ENCODE results near the gene NFE2L3. TPM values are rescaled to one million over a fixed set of nuclear protein-coding genes. Genes with fewer than 3 reads are reported as not detected.

The NFE2L3 gene
- total and polyA plus RNA-seq, 2 of the 4 experiments (the other 2 are of a cell fraction), result 28.0 to 43.2 TPM

GRCh38 chr7:26179826-26180497 is 28.0 kb downstream of the NFE2L3 start:
- DNase-seq (no peak), ATAC-seq (ENCODE audit: low read depth) (0 out of 2 replicates have a peak, but pooled peaks have one; percentile 5)
- H2BK120ac ChIP-seq (ENCODE audit: low read depth, low read length), result no peak overlapping the region
- H2AK5ac ChIP-seq (ENCODE audit: low read depth, low read length), result no peak overlapping the region
- TF ChIP-seq MAZ (IDR thresholded peaks at IDR 0.05; ENCODE audit: borderline replicate concordance, low read depth, low read length) (no peak), POLR2A (IDR thresholded peaks at IDR 0.05; ENCODE audit: low read depth, low read length) (peak; percentile 41; the same call in 1 of the 2 replicates), MXI1 (IDR thresholded peaks at IDR 0.05; ENCODE audit: borderline replicate concordance, low read depth, low read length) (no peak)
- CTCF ChIA-PET, result interaction anchor here (0.6 kb wide), 1 partner anchor 1226 kb away, joined by 3 read pairs; no protein-coding TSS in a partner anchor
- no peak overlapping the region for H3K14ac ChIP-seq (replicated peaks; ENCODE audit: low read depth, low read length)
- no peak overlapping the region for H2BK20ac ChIP-seq (ENCODE audit: low read depth, low read length)
- no peak overlapping the region for H3K4ac ChIP-seq (ENCODE audit: low read depth, low read length)
- H3K36me3 ChIP-seq (ENCODE audit: control insufficient read depth, insufficient read depth, low read length), result no peaks in the 10 kb centered on the region
- H3K18ac ChIP-seq (ENCODE audit: low read depth, low read length), result no peak overlapping the region
- H2BK5ac ChIP-seq (ENCODE audit: low read depth, low read length, poor library complexity, severe bottlenecking), result no peak overlapping the region
- dilution Hi-C loops (cut with HindIII; ENCODE audit: low sequenced_read_pairs, unreplicated experiment) (no loop called here), intact Hi-C loops (cut with micrococcal nuclease) (loop anchor here (5.0 kb wide), 1 partner anchor 88 kb away; no protein-coding TSS in a partner anchor), in situ Hi-C loops (cut with MboI; ENCODE audit: low sequenced_read_pairs) (no loop called here)
- no TSS peak for BruUV-seq (replicated peaks)
- H2AK9ac ChIP-seq (replicated peaks; ENCODE audit: low read depth, low read length, poor library complexity), result no peak overlapping the region
- no peaks in the 10 kb centered on the region for H3K9me3 ChIP-seq (ENCODE audit: control insufficient read depth, insufficient read depth, low read length)
- no peaks in the 10 kb centered on the region for H3K79me1 ChIP-seq (ENCODE audit: low read depth in 1 of 2, low read length in 2 of 2)
- H3K56ac ChIP-seq (ENCODE audit: extremely low read depth, insufficient read depth, low read length), result no peak overlapping the region
- H3K27ac ChIP-seq (ENCODE audit: insufficient read depth, low read length), result no peak overlapping the region
- WGBS, 2 experiments (ENCODE audit: extremely low coverage in 2 of 2, insufficient read length in 1 of 2), result no CpG with 5 or more reads among the region's 8 CpGs
- no peak overlapping the region for H3K9ac ChIP-seq (ENCODE audit: low read depth, low read length)
- H4K8ac ChIP-seq (ENCODE audit: low read depth in 2 of 2, low read length in 2 of 2), result no peak overlapping the region
- no peak overlapping the region for H3K4me2 ChIP-seq (ENCODE audit: low read depth, low read length)
- POLR2A ChIA-PET (ENCODE audit: unreplicated experiment), result interaction anchor here (1.1 kb wide), 1 partner anchor 9 kb away, joined by 4 read pairs; no protein-coding TSS in a partner anchor
- no peak overlapping the region for H4K91ac ChIP-seq (ENCODE audit: insufficient read depth, low read depth, low read length)
- no peak overlapping the region for H4K5ac ChIP-seq (ENCODE audit: low read depth, low read length)
- no peak overlapping the region for H3K23ac ChIP-seq (ENCODE audit: low read depth, low read length)
- H4K20me1 ChIP-seq (ENCODE audit: insufficient read depth, low read length), result peaks cover 15% of the 10 kb centered on the region
- no peak overlapping the region for H3K4me3 ChIP-seq (ENCODE audit: insufficient read depth, low read depth, low read length)
- H2AFZ ChIP-seq (replicated peaks; ENCODE audit: low read length, poor library complexity), result no peak overlapping the region
- H3K4me1 ChIP-seq (ENCODE audit: control insufficient read depth, insufficient read depth, low read length), result no peaks in the 10 kb centered on the region
- no peaks in the 10 kb centered on the region; the same call in 1 of the 2 replicates for H3K9me1 ChIP-seq (ENCODE audit: insufficient read depth, low read length)
- no peak overlapping the region for H2BK15ac ChIP-seq (ENCODE audit: low read depth, low read length)
- H3K27me3 ChIP-seq (ENCODE audit: control insufficient read depth, insufficient read depth, low read length), result no peaks in the 10 kb centered on the region
